ENCODE data around the gene CSH2. TPM values are rescaled to one million over a fixed set of nuclear protein-coding genes. Genes with fewer than 3 reads are reported as not detected.
"Not testable (repeated sequence)": the region's sequence is repeated elsewhere in the genome, so short reads cannot be mapped to it uniquely, and the experiment has no call there.

CSH2 gene
- polyA plus RNA-seq, 1 donor = 0.06 TPM

- H3K9me3 ChIP-seq (ENCODE audit: control insufficient read depth, low read depth, low read length); H3K4me1 ChIP-seq (ENCODE audit: control insufficient read depth, insufficient read depth, low read length); H3K27ac ChIP-seq (ENCODE audit: low read length); H3K27me3 ChIP-seq (ENCODE audit: control insufficient read depth, insufficient read depth, low read length); DNase-seq; H3K36me3 ChIP-seq (ENCODE audit: control insufficient read depth, insufficient read depth, low read length); H3K4me3 ChIP-seq (ENCODE audit: low read length): not testable (repeated sequence)
- WGBS (ENCODE audit: insufficient coverage, low lambda C conversion rate) = 100% methylated on average over 1 of the region's 10 CpGs
Observed at GRCh38 chr17:63915753-63916152, 42.3 kb upstream of the CSH2 start.

DNA sequence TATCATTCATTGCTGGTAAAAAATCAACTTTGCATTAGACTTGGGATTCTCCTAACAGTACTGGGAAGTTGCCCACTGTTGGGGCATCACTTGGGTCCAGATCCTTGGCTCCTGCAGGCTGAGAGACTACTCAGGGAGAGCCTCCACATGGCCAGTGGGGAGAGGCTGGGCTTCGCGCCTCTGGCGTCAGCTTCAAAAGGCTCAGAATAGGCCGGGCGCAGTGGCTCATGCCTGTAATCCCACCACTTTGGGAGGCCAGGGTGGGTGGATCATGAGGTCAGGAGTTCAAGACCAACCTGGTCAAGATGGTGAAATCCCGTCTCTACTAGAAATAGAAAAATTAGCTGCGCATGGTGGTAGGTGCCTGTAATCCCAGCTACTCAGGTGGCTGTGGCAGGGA lies 41.0 kb upstream of the CSH2 start:
- Histone ChIP-seq H3K4me1 (ENCODE audit: control insufficient read depth, insufficient read depth, low read length) (no peaks in the 10 kb centered on the region), H3K27ac (ENCODE audit: low read length) (no peak overlapping the region), H3K4me3 (ENCODE audit: low read length) (no peak overlapping the region), H3K27me3 (ENCODE audit: control insufficient read depth, insufficient read depth, low read length) (peaks cover 13% of the 10 kb centered on the region), H3K36me3 (ENCODE audit: control insufficient read depth, insufficient read depth, low read length) (no peaks in the 10 kb centered on the region), H3K9me3 (ENCODE audit: control insufficient read depth, low read depth, low read length) (no peaks in the 10 kb centered on the region)
- DNase-seq = no peak
- WGBS (ENCODE audit: insufficient coverage, low lambda C conversion rate) = no CpG with 5 or more reads among the region's 7 CpGs

DNA sequence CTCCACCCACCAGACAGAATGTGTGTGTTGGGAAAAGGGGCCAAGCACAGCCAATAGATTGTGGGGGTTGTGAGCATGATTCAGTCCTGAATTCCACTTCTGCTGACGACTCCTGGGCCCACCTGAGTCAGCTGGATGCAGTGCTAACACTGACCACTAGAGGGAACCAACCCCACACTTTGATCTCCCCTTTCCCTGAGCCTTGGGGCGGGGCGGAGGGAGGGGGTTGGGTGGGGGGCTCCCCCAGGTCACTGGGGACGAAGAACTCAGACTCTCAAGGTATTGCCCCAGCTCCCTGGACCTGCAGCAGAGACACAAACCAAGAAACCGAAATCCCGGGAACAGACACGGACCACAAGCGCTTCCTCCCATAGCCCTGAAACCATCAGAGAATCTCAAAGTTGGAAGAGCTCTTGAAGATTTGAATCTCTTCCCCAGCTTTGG lies 38.2 kb upstream of the CSH2 start:
- Histone ChIP-seq H3K4me3 (ENCODE audit: low read length) (no peak overlapping the region), H3K27me3 (ENCODE audit: control insufficient read depth, insufficient read depth, low read length) (peaks cover 9% of the 10 kb centered on the region), H3K27ac (ENCODE audit: low read length) (no peak overlapping the region), H3K9me3 (ENCODE audit: control insufficient read depth, low read depth, low read length) (no peaks in the 10 kb centered on the region), H3K4me1 (ENCODE audit: control insufficient read depth, insufficient read depth, low read length) (no peaks in the 10 kb centered on the region), H3K36me3 (ENCODE audit: control insufficient read depth, insufficient read depth, low read length) (no peaks in the 10 kb centered on the region)
- no peak for DNase-seq
- no CpG with 5 or more reads among the region's 8 CpGs for WGBS (ENCODE audit: insufficient coverage, low lambda C conversion rate)

DNA sequence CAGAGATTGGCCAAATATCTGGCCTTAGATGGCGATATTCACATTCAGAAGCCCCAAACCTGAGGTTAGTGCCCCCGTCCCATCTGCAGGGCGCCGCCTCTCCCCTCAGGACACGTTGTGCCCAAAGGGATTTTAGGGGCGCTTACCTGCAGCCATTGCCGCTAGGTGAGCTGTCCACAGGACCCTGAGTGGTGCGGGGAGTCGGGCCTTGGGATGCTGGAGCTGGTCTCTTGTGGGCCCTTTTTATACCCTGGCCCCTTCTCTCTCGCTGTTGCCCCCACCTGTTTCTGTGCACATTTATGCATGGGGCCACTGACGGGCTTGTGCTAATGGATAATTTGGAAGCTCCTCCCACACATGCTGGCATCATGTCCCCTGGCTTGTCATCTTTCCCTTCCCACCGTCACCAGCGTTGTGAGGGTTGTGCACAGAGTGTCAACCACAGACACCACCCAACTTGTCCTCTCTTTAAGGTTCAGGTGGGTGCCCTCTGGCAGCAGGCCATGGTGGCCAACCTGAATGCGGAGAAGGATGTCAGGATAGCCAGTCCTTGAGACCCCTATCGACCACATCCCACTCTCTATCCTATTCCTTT lies 37.7 kb upstream of the CSH2 start, which contains the start of gene CSHL1:
CSHL1 (minus strand) TSS at position 218 of the 595 bp plus-strand sequence; CDS start at position 156, 62 bp downstream.
- Histone ChIP-seq H3K4me1 (ENCODE audit: control insufficient read depth, insufficient read depth, low read length) (no peaks in the 10 kb centered on the region), H3K27me3 (ENCODE audit: control insufficient read depth, insufficient read depth, low read length) (peaks cover 9% of the 10 kb centered on the region), H3K36me3 (ENCODE audit: control insufficient read depth, insufficient read depth, low read length) (no peaks in the 10 kb centered on the region), H3K27ac (ENCODE audit: low read length) (no peak within 1 kb of the TSS), H3K9me3 (ENCODE audit: control insufficient read depth, low read depth, low read length) (no peaks in the 10 kb centered on the region), H3K4me3 (ENCODE audit: low read length) (no peak within 1 kb of the TSS)
- WGBS (ENCODE audit: insufficient coverage, low lambda C conversion rate) = no CpG with 5 or more reads among the region's 15 CpGs
- DNase-seq = no peak

- DNase-seq = no peak
- H3K27me3 ChIP-seq (ENCODE audit: control insufficient read depth, insufficient read depth, low read length) = peaks cover 9% of the 10 kb centered on the region
- H3K9me3 ChIP-seq (ENCODE audit: control insufficient read depth, low read depth, low read length) = no peaks in the 10 kb centered on the region
- no CpG with 5 or more reads among the region's 14 CpGs for WGBS (ENCODE audit: insufficient coverage, low lambda C conversion rate)
- H3K36me3 ChIP-seq (ENCODE audit: control insufficient read depth, insufficient read depth, low read length) = no peaks in the 10 kb centered on the region
- H3K4me1 ChIP-seq (ENCODE audit: control insufficient read depth, insufficient read depth, low read length) = no peaks in the 10 kb centered on the region
- no peak overlapping the region for H3K4me3 ChIP-seq (ENCODE audit: low read length)
- no peak overlapping the region for H3K27ac ChIP-seq (ENCODE audit: low read length)
Observed at GRCh38 chr17:63910096-63910495, 36.6 kb upstream of the CSH2 start.

DNA sequence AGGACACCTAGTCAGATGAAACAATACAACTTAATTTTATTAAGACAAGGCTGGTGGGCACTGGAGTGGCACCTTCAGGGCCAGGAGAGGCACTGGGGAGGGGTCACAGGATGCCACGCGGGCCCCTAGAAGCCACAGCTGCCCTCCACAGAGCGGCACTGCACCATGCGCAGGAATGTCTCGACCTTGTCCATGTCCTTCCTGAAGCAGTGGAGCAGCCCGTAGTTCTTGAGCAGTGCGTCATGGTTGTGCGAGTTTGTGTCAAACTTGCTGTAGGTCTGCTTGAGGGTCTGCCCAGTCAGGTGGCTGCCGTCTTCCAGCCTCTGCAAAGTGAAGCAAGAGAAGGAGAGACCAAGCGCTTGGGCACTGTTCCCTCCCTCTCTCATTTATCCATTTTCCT lies 36.1 kb upstream of the CSH2 start:
- not testable (repeated sequence) for H3K4me1 ChIP-seq (ENCODE audit: control insufficient read depth, insufficient read depth, low read length); H3K27ac ChIP-seq (ENCODE audit: low read length); H3K4me3 ChIP-seq (ENCODE audit: low read length); H3K9me3 ChIP-seq (ENCODE audit: control insufficient read depth, low read depth, low read length); H3K27me3 ChIP-seq (ENCODE audit: control insufficient read depth, insufficient read depth, low read length); H3K36me3 ChIP-seq (ENCODE audit: control insufficient read depth, insufficient read depth, low read length); DNase-seq
- no CpG with 5 or more reads among the region's 10 CpGs for WGBS (ENCODE audit: insufficient coverage, low lambda C conversion rate)

- not testable (repeated sequence) for H3K36me3 ChIP-seq (ENCODE audit: control insufficient read depth, insufficient read depth, low read length); H3K27ac ChIP-seq (ENCODE audit: low read length); H3K4me1 ChIP-seq (ENCODE audit: control insufficient read depth, insufficient read depth, low read length); DNase-seq; H3K9me3 ChIP-seq (ENCODE audit: control insufficient read depth, low read depth, low read length); H3K4me3 ChIP-seq (ENCODE audit: low read length)
- WGBS (ENCODE audit: insufficient coverage, low lambda C conversion rate) = no CpG with 5 or more reads among the region's 12 CpGs
- H3K27me3 ChIP-seq (ENCODE audit: control insufficient read depth, insufficient read depth, low read length) = peaks cover 12% of the 10 kb centered on the region
Observed at GRCh38 chr17:63907161-63907778, 33.8 kb upstream of the CSH2 start.

- no CpG with 5 or more reads among the region's 8 CpGs for WGBS (ENCODE audit: insufficient coverage, low lambda C conversion rate)
- H3K4me3 ChIP-seq (ENCODE audit: low read length); H3K27me3 ChIP-seq (ENCODE audit: control insufficient read depth, insufficient read depth, low read length); H3K27ac ChIP-seq (ENCODE audit: low read length); H3K4me1 ChIP-seq (ENCODE audit: control insufficient read depth, insufficient read depth, low read length); H3K36me3 ChIP-seq (ENCODE audit: control insufficient read depth, insufficient read depth, low read length); DNase-seq; H3K9me3 ChIP-seq (ENCODE audit: control insufficient read depth, low read depth, low read length): not testable (repeated sequence)
Observed at GRCh38 chr17:63904796-63905195, 31.3 kb upstream of the CSH2 start.

DNA sequence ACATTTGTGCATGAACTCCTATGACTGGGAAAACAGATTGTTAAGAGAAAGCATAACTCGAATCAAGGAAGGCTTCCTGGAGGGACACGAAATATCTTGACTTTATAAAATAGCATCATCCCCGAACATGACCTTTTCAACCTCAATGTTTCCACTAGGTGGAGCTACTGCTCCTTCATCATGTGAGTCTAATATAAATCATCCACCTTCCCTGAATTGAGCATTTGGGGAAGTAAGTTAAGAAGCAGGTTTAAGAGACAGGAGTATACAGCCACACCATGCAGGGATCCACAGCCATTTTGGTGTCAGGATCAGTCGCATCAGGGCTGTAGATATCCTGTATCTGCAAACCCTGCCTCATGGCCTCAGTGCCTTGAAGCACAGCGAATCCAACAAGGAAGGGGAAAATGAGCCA lies 30.3 kb upstream of the CSH2 start:
- not testable (repeated sequence) for H3K27ac ChIP-seq (ENCODE audit: low read length); DNase-seq; H3K36me3 ChIP-seq (ENCODE audit: control insufficient read depth, insufficient read depth, low read length); H3K4me3 ChIP-seq (ENCODE audit: low read length); H3K9me3 ChIP-seq (ENCODE audit: control insufficient read depth, low read depth, low read length); H3K4me1 ChIP-seq (ENCODE audit: control insufficient read depth, insufficient read depth, low read length); H3K27me3 ChIP-seq (ENCODE audit: control insufficient read depth, insufficient read depth, low read length)
- WGBS (ENCODE audit: insufficient coverage, low lambda C conversion rate) = no CpG with 5 or more reads among the region's 5 CpGs

DNA sequence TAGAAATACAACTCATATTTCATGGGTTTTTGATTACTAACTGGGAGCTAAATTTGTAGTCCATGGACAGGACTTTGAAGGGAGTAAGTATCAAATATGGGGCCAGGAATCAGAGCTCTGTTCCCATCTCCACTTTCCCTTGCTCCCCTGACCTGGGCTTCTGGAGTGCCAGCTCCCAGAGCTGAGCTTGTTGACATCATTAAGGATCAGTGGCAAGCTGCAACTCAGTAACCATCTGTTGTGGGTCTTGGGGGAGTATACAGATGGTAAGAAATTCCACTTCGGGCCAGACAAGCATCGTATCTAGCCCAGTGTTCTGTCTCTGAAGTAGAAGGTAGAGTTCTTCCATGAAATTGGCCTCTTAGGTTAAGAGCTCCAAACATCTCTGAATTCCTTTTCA lies 28.5 kb upstream of the CSH2 start:
- not testable (repeated sequence) for DNase-seq; H3K27me3 ChIP-seq (ENCODE audit: control insufficient read depth, insufficient read depth, low read length); H3K36me3 ChIP-seq (ENCODE audit: control insufficient read depth, insufficient read depth, low read length); H3K9me3 ChIP-seq (ENCODE audit: control insufficient read depth, low read depth, low read length); H3K4me1 ChIP-seq (ENCODE audit: control insufficient read depth, insufficient read depth, low read length); H3K27ac ChIP-seq (ENCODE audit: low read length); H3K4me3 ChIP-seq (ENCODE audit: low read length)
- WGBS (ENCODE audit: insufficient coverage, low lambda C conversion rate) = no CpG with 5 or more reads among the region's 2 CpGs
